HG03354 (cell line): ENCODE results near the gene DTX3L.

Experiments used
- ATAC-seq: cut with Tn5 transposase; IDR thresholded peaks from one replicate; pipeline ENCODE4 v1.9.1; 2021; ENCODE audit warnings: mild to moderate bottlenecking; ENCODE audit not compliant: unreplicated experiment, poor library complexity, severe bottlenecking

Gene DTX3L

GRCh38 chr3:122564155-122564912 lies at the start of gene DTX3L, which contains the start of gene PARP9:
DTX3L (plus strand) TSS chr3:122564338; CDS start chr3:122564427, 89 bp downstream.
PARP9 (minus strand) TSS chr3:122564300; CDS start chr3:122559620, 4,680 bp downstream.
- peak; percentile 80 for ATAC-seq

- ATAC-seq = no peak
Measured at GRCh38 chr3:122515020-122515468, 49.1 kb upstream of the DTX3L start.

GRCh38 chr3:122515870-122516269 lies 48.3 kb upstream of the DTX3L start:
- no peak for ATAC-seq

GRCh38 chr3:122516846-122517360 lies 47.2 kb upstream of the DTX3L start:
- no peak for ATAC-seq

- ATAC-seq = no peak
Measured at GRCh38 chr3:122519693-122520092, 44.4 kb upstream of the DTX3L start.

GRCh38 chr3:122520861-122521260 lies 43.3 kb upstream of the DTX3L start:
- no peak for ATAC-seq

- no peak for ATAC-seq
Measured at GRCh38 chr3:122523317-122523716, 40.8 kb upstream of the DTX3L start.

GRCh38 chr3:122530164-122530563 lies 34.0 kb upstream of the DTX3L start:
- no peak for ATAC-seq

- ATAC-seq = peak; percentile 19
Measured at GRCh38 chr3:122533480-122533879, 30.7 kb upstream of the DTX3L start.

- peak; percentile 99 for ATAC-seq
Measured at GRCh38 chr3:122533931-122534334, 30.2 kb upstream of the DTX3L start.

GRCh38 chr3:122535964-122536631 lies 28.0 kb upstream of the DTX3L start:
- ATAC-seq = no peak

- ATAC-seq = no peak
Measured at GRCh38 chr3:122536632-122537001, 27.5 kb upstream of the DTX3L start.

GRCh38 chr3:122538956-122539490 lies 25.1 kb upstream of the DTX3L start:
- ATAC-seq = no peak

- no peak for ATAC-seq
Measured at GRCh38 chr3:122546151-122546550, 18.0 kb upstream of the DTX3L start.

GRCh38 chr3:122548076-122548475 lies 16.1 kb upstream of the DTX3L start:
- ATAC-seq = no peak

GRCh38 chr3:122548619-122549018 lies 15.5 kb upstream of the DTX3L start:
- ATAC-seq = no peak

GRCh38 chr3:122553171-122553570 lies 11.0 kb upstream of the DTX3L start:
- no peak for ATAC-seq

- no peak for ATAC-seq
Measured at GRCh38 chr3:122555275-122556071, 8.7 kb upstream of the DTX3L start.

GRCh38 chr3:122557356-122557755 lies 6.8 kb upstream of the DTX3L start:
- no peak for ATAC-seq

- no peak for ATAC-seq
Measured at GRCh38 chr3:122558605-122559004, 5.5 kb upstream of the DTX3L start.
